CD4-positive, alpha-beta T cell (primary cell): ENCODE measurements around the gene TMEM79. TPM values are rescaled to one million over a fixed set of nuclear protein-coding genes. Genes with fewer than 3 reads are reported as not detected.

Source experiments
- ATAC-seq: fragments of 200-7000 bp; cut with Tn5 transposase; one replicate; pipeline ENCODE4 v1.10.0; 2022; ENCODE audit warnings: mild to moderate bottlenecking; ENCODE audit not compliant: poor library complexity
- CTCF ChIA-PET: fragments of 350-600 bp; sonication (Branson Sonifier 250); formaldehyde crosslinking; loops from one replicate; lab custom pipeline; 2021; ENCODE audit warnings: antibody characterized with exemption, inconsistent platforms; lab: Charles Lee
- POLR2A ChIA-PET: fragments of 350-600 bp; sonication (Branson Sonifier 250); formaldehyde crosslinking; loops from one replicate; lab custom pipeline; 2021; ENCODE audit warnings: antibody characterized with exemption, inconsistent platforms; lab: Charles Lee
- DNase-seq, 14 experiments: peaks; one replicate each; pipeline ENCODE4 v3.0.0-alpha.2; 2013 to 2020; ENCODE audit warnings: mixed read lengths in 2 of 14
- H3K27ac ChIP-seq, 2 donors: one replicate each; pipeline versions ENCODE4 v1.5.1 to v1.7.0; 2013; ENCODE audit warnings: low read length in 2 of 2, low read depth in 1 of 2, mild to moderate bottlenecking in 1 of 2
- H3K27me3 ChIP-seq, 2 experiments: 1 replicate in 1 of 2; 2 replicates in 1 of 2; pipeline versions ENCODE4 v1.6.1 to v1.7.0; 2013; ENCODE audit warnings: low read length in 2 of 2, control low read depth in 1 of 2, mild to moderate bottlenecking in 1 of 2, moderate library complexity in 1 of 2; ENCODE audit not compliant: insufficient read depth in 2 of 2, control insufficient read depth in 1 of 2
- H3K36me3 ChIP-seq: one replicate; pipeline ENCODE4 v1.6.1; 2013; ENCODE audit warnings: low read length, control low read depth; ENCODE audit not compliant: insufficient read depth
- H3K4me1 ChIP-seq: one replicate; pipeline ENCODE4 v1.6.1; 2013; ENCODE audit warnings: low read length, control low read depth; ENCODE audit not compliant: insufficient read depth
- H3K4me3 ChIP-seq: one replicate; pipeline ENCODE4 v1.5.1; 2013; ENCODE audit warnings: mild to moderate bottlenecking, low read length, moderate library complexity
- H3K9me3 ChIP-seq, 2 experiments: 1 replicate in 1 of 2; 2 replicates in 1 of 2; pipeline versions ENCODE4 v1.6.1 to v1.7.0; 2013; ENCODE audit warnings: low read length in 2 of 2, mild to moderate bottlenecking in 2 of 2, control low read depth in 1 of 2, moderate library complexity in 1 of 2; ENCODE audit not compliant: control insufficient read depth in 1 of 2, insufficient read depth in 1 of 2
- H3K27ac Mint-ChIP-seq: one replicate; pipeline ENCODE4 v1.8.0; 2020; ENCODE audit warnings: mixed read lengths
- H3K27me3 Mint-ChIP-seq: one replicate; pipeline ENCODE4 v1.8.0; 2021; ENCODE audit warnings: mixed read lengths
- H3K36me3 Mint-ChIP-seq: one replicate; pipeline ENCODE4 v1.8.0; 2021; ENCODE audit warnings: low read depth, mixed read lengths
- H3K4me1 Mint-ChIP-seq: one replicate; pipeline ENCODE4 v1.8.0; 2021; ENCODE audit warnings: low read depth, mixed read lengths
- H3K4me3 Mint-ChIP-seq: one replicate; pipeline ENCODE4 v1.8.0; 2020; ENCODE audit warnings: mild to moderate bottlenecking, mixed read lengths
- H3K9me3 Mint-ChIP-seq: one replicate; pipeline ENCODE4 v1.8.0; 2020; ENCODE audit warnings: mixed read lengths
- CTCF ChIP-seq: fragments of 200-600 bp; IDR thresholded peaks from one replicate; pipeline ENCODE4 v1.8.0; 2022; ENCODE audit warnings: antibody characterized with exemption, mild to moderate bottlenecking
- intact Hi-C, 2 experiments: fragments of 100-400 bp; cut with DNase I in 1 of 2; cut with micrococcal nuclease in 1 of 2; formaldehyde crosslinking; loops; one replicate each; pipeline versions ENCODE4 v1.15.1 to v1.9.0; 2023 to 2025; cut with DNase I, micrococcal nuclease
- total RNA-seq, 174 experiments: library from RNA in 2 of 174; stranded (reverse) in 2 of 174; gene quantifications; one replicate each; pipeline ENCODE4 v1.2.3 and lab custom pipeline; 2021 to 2026

TMEM79 gene
- total RNA-seq, 2 experiments from 2014 or later, result 1.0 to 1.7 TPM

- POLR2A ChIA-PET, result interaction anchor here (1.2 to 1.3 kb wide), 2 partner anchors 16 to 34 kb away, joined by 3 read pairs; partner anchors contain the start of gene GLMP
- Mint-ChIP-seq H3K27me3 (no peaks in the 10 kb centered on the region), H3K36me3 (peaks cover 58% of the 10 kb centered on the region), H3K4me3 (peak overlapping the region; percentile 73), H3K27ac (no peak overlapping the region), H3K4me1 (peaks cover 47% of the 10 kb centered on the region), H3K9me3 (no peaks in the 10 kb centered on the region)
- Histone ChIP-seq H3K36me3 (peaks cover 41% of the 10 kb centered on the region), H3K4me3 (no peak overlapping the region), H3K27me3 (no peaks in the 10 kb centered on the region), H3K27ac (no peak overlapping the region), H3K9me3 (no peaks in the 10 kb centered on the region), H3K4me1 (peaks cover 34% of the 10 kb centered on the region)
- no peak for TF ChIP-seq CTCF
- intact Hi-C loops, result loop anchor here in 1 of 2 experiments (5.0 kb wide), 2 partner anchors 88 to 462 kb away; partner anchors contain the start of genes MRPL24 and SLC25A44
- CTCF ChIA-PET, result no interaction called here
- no peak for ATAC-seq
- no peak for DNase-seq
Measured at GRCh38 chr1:156279837-156280236, 4.3 kb upstream of the TMEM79 start.

DNA sequence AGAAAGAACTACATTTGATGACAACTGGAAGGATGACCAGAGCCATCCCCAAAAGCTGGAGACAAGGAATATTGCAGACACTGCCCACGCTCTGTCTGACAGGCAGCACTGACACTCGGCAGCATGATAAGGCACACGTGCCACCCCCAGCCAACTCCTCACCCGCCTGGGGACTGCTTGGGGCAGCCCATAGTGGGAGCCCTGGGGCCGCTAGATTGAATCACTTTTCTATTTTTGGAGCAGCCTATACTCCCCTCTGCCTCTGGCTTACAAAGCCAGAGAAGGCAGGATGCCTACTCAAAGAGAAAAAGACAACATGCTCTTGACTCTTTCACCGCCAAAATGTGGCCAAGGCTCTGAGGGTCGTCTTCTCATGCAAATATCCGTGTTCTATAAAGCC, 2.8 kb upstream of the TMEM79 start:
- peak overlapping the region; percentile 79 for H3K4me3 ChIP-seq
- POLR2A ChIA-PET, result interaction anchor here (1.2 to 2.9 kb wide), 4 partner anchors 32 to 220 kb away, joined by 3 to 33 read pairs (median 9); partner anchors contain the start of genes MEF2D and PMF1
- no peak for TF ChIP-seq CTCF
- peak; percentile 24 for ATAC-seq
- H3K27ac Mint-ChIP-seq, result peak overlapping the region; percentile 86
- H3K27me3 ChIP-seq, result no peaks in the 10 kb centered on the region
- H3K9me3 ChIP-seq, result no peaks in the 10 kb centered on the region
- peaks cover 42% of the 10 kb centered on the region for H3K36me3 ChIP-seq
- intact Hi-C loops, result loop anchor here in 1 of 2 experiments (5.0 kb wide), 2 partner anchors 89 to 461 kb away; partner anchors contain the start of genes MRPL24 and SLC25A44
- CTCF ChIA-PET, result interaction anchor here (1.9 kb wide), 1 partner anchor 56 kb away, joined by 5 read pairs; no protein-coding TSS in a partner anchor
- peaks cover 36% of the 10 kb centered on the region for H3K4me1 ChIP-seq
- peak overlapping the region in 1 of 2 donors; percentile 82 for H3K27ac ChIP-seq
- peak overlapping the region; percentile 97 for H3K4me3 Mint-ChIP-seq
- DNase-seq, result peak in 6 of 14 experiments; percentile 8 to 54 (median 24)
- H3K36me3 Mint-ChIP-seq, result peaks cover 46% of the 10 kb centered on the region
- H3K27me3 Mint-ChIP-seq, result no peaks in the 10 kb centered on the region
- peaks cover 47% of the 10 kb centered on the region for H3K4me1 Mint-ChIP-seq
- no peaks in the 10 kb centered on the region for H3K9me3 Mint-ChIP-seq

DNA sequence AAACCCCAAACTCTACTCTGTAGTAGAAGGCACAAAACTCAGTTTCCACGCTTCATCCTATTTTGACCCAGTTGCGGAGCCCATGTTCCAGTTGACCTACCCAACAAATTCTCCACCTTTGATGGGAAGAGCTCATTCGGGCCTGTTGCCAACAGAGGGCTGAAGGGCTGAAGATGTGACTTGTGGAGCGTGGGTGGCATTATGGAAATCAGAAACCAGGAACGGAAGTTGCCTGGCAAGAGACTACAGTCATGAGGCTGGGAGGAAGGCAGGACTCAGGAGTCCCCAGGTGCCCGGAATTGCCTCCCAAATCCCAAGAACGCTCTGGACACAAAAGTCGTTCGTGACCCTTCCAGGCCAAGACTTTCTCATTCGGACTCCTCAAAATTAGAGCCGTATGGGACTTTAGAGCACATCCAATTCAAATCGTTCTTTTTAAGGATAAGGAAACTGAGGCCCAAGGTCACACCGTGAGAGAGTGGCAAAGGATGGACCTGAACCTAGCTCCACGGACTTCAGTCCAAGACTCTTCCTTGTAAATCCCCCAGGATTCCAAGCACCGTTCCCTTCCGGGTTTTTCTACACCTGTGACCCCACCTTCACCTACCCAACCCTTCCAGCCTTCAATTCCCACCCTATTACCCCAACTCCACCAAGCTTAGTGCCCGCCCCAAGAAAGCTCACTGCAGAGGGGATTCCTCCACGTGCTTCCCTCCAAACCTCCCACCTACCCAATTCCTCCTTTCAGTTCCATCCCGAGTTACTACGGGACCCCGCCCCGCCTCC, 2.2 kb upstream of the TMEM79 start:
- Histone ChIP-seq H3K4me1 (peaks cover 36% of the 10 kb centered on the region), H3K4me3 (peak overlapping the region; percentile 79), H3K27me3 (no peaks in the 10 kb centered on the region), H3K36me3 (peaks cover 39% of the 10 kb centered on the region), H3K27ac (peak overlapping the region; percentile 82), H3K9me3 (no peaks in the 10 kb centered on the region)
- no peaks in the 10 kb centered on the region for H3K27me3 Mint-ChIP-seq
- peak overlapping the region; percentile 97 for H3K4me3 Mint-ChIP-seq
- intact Hi-C loops, result loop anchor here in 1 of 2 experiments (1.0 to 5.0 kb wide), 5 partner anchors 56 to 460 kb away; partner anchors contain the start of genes CCT3, KHDC4, LAMTOR2 and MRPL24
- DNase-seq (peak in 3 of 14 experiments; percentile 10 to 42 (median 35)), ATAC-seq (no peak)
- H3K9me3 Mint-ChIP-seq, result no peaks in the 10 kb centered on the region
- POLR2A ChIA-PET, result interaction anchor here (0.6 to 3.1 kb wide), 27 partner anchors 10 to 459 kb away, joined by 3 to 37 read pairs (median 4); partner anchors contain the start of genes CCT3, GLMP, GON4L and KHDC4
- peak overlapping the region; percentile 86 for H3K27ac Mint-ChIP-seq
- H3K4me1 Mint-ChIP-seq, result peaks cover 47% of the 10 kb centered on the region
- H3K36me3 Mint-ChIP-seq, result peaks cover 40% of the 10 kb centered on the region
- no peak for TF ChIP-seq CTCF
- CTCF ChIA-PET, result interaction anchor here (1.0 to 1.9 kb wide), 2 partner anchors 57 to 69 kb away, joined by 3 to 5 read pairs; partner anchors contain the start of gene PMF1
